Left lung (tissue), 10 donors: ENCODE data around the gene TRIM7. TPM values are rescaled to one million over a fixed set of nuclear protein-coding genes. Genes with fewer than 3 reads are reported as not detected.

ENCODE experiments used
- ATAC-seq: fragments of 200-7000 bp; cut with Tn5 transposase; one replicate; pipeline ENCODE4 v1.9.1; 2020; ENCODE audit warnings: moderate library complexity
- DNase-seq, 4 donors: peaks; one replicate each; pipeline ENCODE4 v3.0.0-alpha.2; 2013 to 2020
- H3K27ac ChIP-seq, 2 donors: fragments of 200-600 bp; sonication (generic) in 1 of 2; one replicate each; pipeline versions ENCODE4 v1.5.0 to v1.8.0; 2020 to 2021
- H3K27me3 ChIP-seq, 2 donors: fragments of 200-600 bp; sonication (generic) in 1 of 2; one replicate each; pipeline versions ENCODE4 v1.5.0 to v1.8.0; 2020 to 2021
- H3K36me3 ChIP-seq, 2 donors: fragments of 200-600 bp; sonication (generic) in 1 of 2; one replicate each; pipeline versions ENCODE4 v1.5.0 to v1.8.0; 2020 to 2021
- H3K4me1 ChIP-seq, 2 donors: fragments of 200-600 bp; one replicate each; pipeline ENCODE4 v1.8.0; 2021
- H3K4me3 ChIP-seq, 2 donors: fragments of 200-600 bp; sonication (generic) in 1 of 2; one replicate each; pipeline versions ENCODE4 v1.5.0 to v1.8.0; 2020 to 2021; ENCODE audit warnings: mild to moderate bottlenecking in 1 of 2
- H3K9me3 ChIP-seq, 2 donors: fragments of 200-600 bp; sonication (generic) in 1 of 2; one replicate each; pipeline versions ENCODE4 v1.5.0 to v1.8.0; 2020 to 2021
- CTCF ChIP-seq, 2 donors: fragments of 200-600 bp; sonication (generic) in 1 of 2; IDR thresholded peaks; one replicate each; pipeline versions ENCODE4 v1.5.0 to v1.8.0; 2021; ENCODE audit warnings: antibody characterized with exemption in 2 of 2
- intact Hi-C, 2 donors: fragments of 100-400 bp; cut with DNase I; formaldehyde crosslinking; loops; one replicate each; pipeline versions ENCODE4 v1.11.2 to v1.14.2; 2022
- polyA plus RNA-seq, 6 donors: library from polyadenylated mRNA; unstranded; fragments of 120-200 nt; gene quantifications; one replicate each; pipeline ENCODE4 v1.2.1, GENCODE V29; 2013; ENCODE audit not compliant: insufficient read length in 6 of 6
- total RNA-seq, 2 donors: library from RNA; stranded (reverse); fragmentation: NEBNext Ultra II Directional; extraction: Animal tissue kit (Norgen Biotek cat#: 25700); gene quantifications; one replicate each; pipeline ENCODE4 v1.2.1, GENCODE V29; 2021
- donor health status: DM: no; HTN: yes; CAD: no.
- donor health status: DM: no; HTN: no; CAD: no.

TRIM7 gene
- total and polyA plus RNA-seq, 8 donors: 0.30 to 5.7 (median 0.39) TPM

- ATAC-seq (no peak), DNase-seq (no peak)
- TF ChIP-seq CTCF (IDR thresholded peaks at IDR 0.05): no peak
- H3K36me3 ChIP-seq: no peaks in the 10 kb centered on the region
- peaks cover 19 to 52% of the 10 kb centered on the region in 2 donors for H3K4me1 ChIP-seq
- peak overlapping the region in 1 of 2 donors; percentile 71 for H3K27ac ChIP-seq
- H3K27me3 ChIP-seq: peaks cover 0 to 48% of the 10 kb centered on the region in 2 donors
- H3K9me3 ChIP-seq: no peaks in the 10 kb centered on the region
- intact Hi-C loops: no loop called here
- H3K4me3 ChIP-seq: peak overlapping the region; percentile 33 to 56
Observed at GRCh38 chr5:181203777-181204112, 1.3 kb downstream of the TRIM7 start.

GRCh38 chr5:181203093-181203711, 1.8 kb downstream of the TRIM7 start:
- TF ChIP-seq CTCF (IDR thresholded peaks at IDR 0.05): no peak
- peak overlapping the region in 1 of 2 donors; percentile 71 for H3K27ac ChIP-seq
- H3K9me3 ChIP-seq: no peaks in the 10 kb centered on the region
- H3K36me3 ChIP-seq: no peaks in the 10 kb centered on the region
- peaks cover 0 to 48% of the 10 kb centered on the region in 2 donors for H3K27me3 ChIP-seq
- intact Hi-C loops: no loop called here
- H3K4me3 ChIP-seq: peak overlapping the region in 1 of 2 donors; percentile 56
- DNase-seq (peak in 1 of 4 donors; percentile 31), ATAC-seq (no peak)
- peaks cover 19 to 52% of the 10 kb centered on the region in 2 donors for H3K4me1 ChIP-seq

DNA sequence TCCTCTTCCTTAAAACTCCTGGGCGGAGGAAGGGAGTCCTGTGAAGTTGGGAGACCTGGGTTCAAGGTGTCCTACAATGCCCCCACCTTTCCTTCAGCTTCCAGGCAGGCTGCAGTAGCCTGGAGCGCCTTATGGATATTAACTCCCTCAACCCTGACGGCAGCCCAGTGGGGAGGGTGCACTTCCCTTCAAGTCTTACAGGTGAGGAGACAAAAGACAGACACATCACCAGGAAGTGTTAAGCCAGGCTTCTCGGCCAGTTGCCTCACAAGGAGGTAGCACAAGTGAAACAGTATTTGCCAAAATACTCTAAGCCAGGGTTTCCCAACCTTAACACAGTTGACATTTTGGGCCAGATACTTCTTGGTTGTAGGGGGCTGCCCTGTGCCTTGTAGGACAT, 4.2 kb downstream of the TRIM7 start:
- DNase-seq (no peak), ATAC-seq (no peak)
- H3K9me3 ChIP-seq: no peaks in the 10 kb centered on the region
- no peaks in the 10 kb centered on the region for H3K36me3 ChIP-seq
- intact Hi-C loops: no loop called here
- H3K4me3 ChIP-seq: no peak overlapping the region
- H3K27ac ChIP-seq: no peak overlapping the region
- H3K4me1 ChIP-seq: peaks cover 12 to 33% of the 10 kb centered on the region in 2 donors
- H3K27me3 ChIP-seq: peaks cover 0 to 25% of the 10 kb centered on the region in 2 donors
- TF ChIP-seq CTCF (IDR thresholded peaks at IDR 0.05): no peak

DNA sequence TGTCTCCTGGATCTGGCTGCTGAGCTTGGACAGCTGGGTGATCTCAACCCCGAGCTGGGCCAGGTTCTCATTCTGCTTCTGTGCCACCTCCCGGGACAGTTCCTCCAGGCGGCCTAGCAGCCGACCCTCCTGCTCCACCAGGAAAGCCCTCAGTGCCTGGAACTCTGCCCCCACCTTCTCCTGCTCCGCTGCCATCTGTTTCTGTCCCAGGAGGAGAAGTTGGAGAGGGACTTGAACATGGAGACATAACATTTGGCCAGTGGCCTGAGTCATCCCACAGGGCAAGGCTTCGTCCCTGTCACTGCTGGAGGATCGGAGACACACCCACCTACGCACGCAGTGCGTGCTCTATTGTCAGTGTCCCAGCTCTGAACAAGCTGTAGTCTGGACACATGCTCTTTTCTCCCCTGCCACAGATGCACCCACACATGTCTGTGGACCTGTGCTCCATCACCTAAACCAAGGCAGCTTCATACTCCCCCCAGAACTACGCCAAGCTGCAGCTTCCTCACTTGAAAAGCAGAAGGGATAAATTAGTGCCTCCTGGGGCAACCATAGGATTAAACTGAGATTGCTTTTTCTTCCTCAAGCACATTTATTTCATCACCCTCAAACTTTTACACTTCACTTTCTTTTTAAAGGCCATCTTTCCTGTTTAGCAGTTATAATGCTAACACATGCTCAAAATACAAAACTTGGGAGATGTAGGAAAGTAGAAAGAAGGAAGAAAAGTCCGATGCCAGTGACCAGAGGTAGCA, 4.9 kb downstream of the TRIM7 start:
- intact Hi-C loops: no loop called here
- ATAC-seq (no peak), DNase-seq (peak in 1 of 4 donors; percentile 22)
- no peak for TF ChIP-seq CTCF (IDR thresholded peaks at IDR 0.05)
- Histone ChIP-seq H3K9me3 (no peaks in the 10 kb centered on the region), H3K27me3 (peaks cover 0 to 17% of the 10 kb centered on the region in 2 donors), H3K36me3 (no peaks in the 10 kb centered on the region), H3K4me1 (peaks cover 10 to 25% of the 10 kb centered on the region in 2 donors), H3K4me3 (no peak overlapping the region), H3K27ac (no peak overlapping the region)

- ATAC-seq (no peak), DNase-seq (no peak)
- TF ChIP-seq CTCF (IDR thresholded peaks at IDR 0.05): no peak
- intact Hi-C loops: no loop called here
- Histone ChIP-seq H3K36me3 (no peaks in the 10 kb centered on the region), H3K27ac (no peak overlapping the region), H3K27me3 (peaks cover 0 to 7% of the 10 kb centered on the region in 2 donors), H3K9me3 (no peaks in the 10 kb centered on the region), H3K4me3 (no peak overlapping the region), H3K4me1 (peaks cover 7 to 15% of the 10 kb centered on the region in 2 donors)
Observed at GRCh38 chr5:181198905-181199519, 6.0 kb downstream of the TRIM7 start.
